GM13977 (cell line): ENCODE results near the gene SLC1A1.
"Not testable (repeated sequence)": the region's sequence is repeated elsewhere in the genome, so short reads cannot be mapped to it uniquely, and the experiment has no call there.

Source experiments
- DNase-seq: peaks from one replicate; pipeline ENCODE4 v3.0.0; 2012; ENCODE audit warnings: low spot score
- CTCF ChIP-seq: IDR thresholded peaks from 2 replicates; pipeline ENCODE4 v1.5.1; 2012; ENCODE audit warnings: mild to moderate bottlenecking, control low read depth; ENCODE audit not compliant: insufficient read depth; ENCODE audit errors: extremely low read depth, missing control alignments
- in situ Hi-C: fragments of 300-500 bp; cut with MboI; formaldehyde crosslinking; loops from one replicate; pipeline ENCODE4 v1.12.0; 2022; ENCODE audit warnings: low sequenced_read_pairs, low pct_unique_long_range_greater_than_20kb, mixed read lengths, inconsistent platforms; ENCODE audit not compliant: unreplicated experiment

SLC1A1 gene

GRCh38 chr9:4538107-4538506 is 47.8 kb downstream of the SLC1A1 start:
- in situ Hi-C loops, result no loop called here
- TF ChIP-seq CTCF, result no peak
- DNase-seq, result no peak

GRCh38 chr9:4538621-4539020 is 48.4 kb downstream of the SLC1A1 start:
- no peak for DNase-seq
- no peak for TF ChIP-seq CTCF
- in situ Hi-C loops, result no loop called here

DNA sequence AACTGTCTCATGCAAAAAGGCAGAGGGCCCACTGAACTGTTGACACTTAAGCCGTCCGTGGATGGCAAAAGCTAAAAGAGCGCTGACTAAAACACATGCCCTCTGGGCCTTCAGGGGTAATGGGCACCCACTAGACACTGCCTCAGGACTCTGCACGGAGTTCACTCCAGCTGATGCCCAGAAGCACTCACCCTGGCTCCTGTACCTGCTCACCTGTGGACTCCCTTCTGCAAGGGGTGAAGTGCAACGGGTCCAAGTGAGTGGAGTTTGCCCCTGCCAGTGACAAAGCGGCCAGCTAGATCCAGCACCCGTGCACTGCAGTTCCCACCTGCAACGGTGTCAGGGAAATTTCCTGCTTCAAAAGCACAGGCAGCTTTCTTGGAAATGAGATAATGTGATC is 50.2 kb downstream of the SLC1A1 start:
- no peak for TF ChIP-seq CTCF
- in situ Hi-C loops, result no loop called here
- no peak for DNase-seq

GRCh38 chr9:4541281-4541680 is 51.0 kb downstream of the SLC1A1 start:
- no peak for DNase-seq
- in situ Hi-C loops, result no loop called here
- no peak for TF ChIP-seq CTCF

DNA sequence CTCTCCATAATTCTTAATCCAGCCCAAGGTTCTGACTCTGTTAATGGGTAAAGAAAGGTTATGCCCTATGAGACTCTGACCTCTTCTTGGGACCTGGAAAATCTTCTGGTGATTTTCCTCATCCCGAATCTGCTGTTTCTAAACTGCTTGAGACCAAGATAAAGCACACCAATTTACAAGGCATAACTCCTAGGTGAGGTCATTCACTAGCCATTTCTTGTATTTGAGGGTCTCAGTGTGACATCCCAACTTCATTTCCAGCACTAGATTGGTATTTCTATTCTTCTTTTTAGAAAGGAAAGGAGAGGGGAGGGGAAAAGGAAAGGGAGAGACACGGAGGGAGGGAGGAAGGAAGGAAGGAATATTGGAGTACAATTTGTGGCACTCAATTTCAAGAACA is 51.6 kb downstream of the SLC1A1 start:
- in situ Hi-C loops, result no loop called here
- DNase-seq, result no peak
- no peak for TF ChIP-seq CTCF

DNA sequence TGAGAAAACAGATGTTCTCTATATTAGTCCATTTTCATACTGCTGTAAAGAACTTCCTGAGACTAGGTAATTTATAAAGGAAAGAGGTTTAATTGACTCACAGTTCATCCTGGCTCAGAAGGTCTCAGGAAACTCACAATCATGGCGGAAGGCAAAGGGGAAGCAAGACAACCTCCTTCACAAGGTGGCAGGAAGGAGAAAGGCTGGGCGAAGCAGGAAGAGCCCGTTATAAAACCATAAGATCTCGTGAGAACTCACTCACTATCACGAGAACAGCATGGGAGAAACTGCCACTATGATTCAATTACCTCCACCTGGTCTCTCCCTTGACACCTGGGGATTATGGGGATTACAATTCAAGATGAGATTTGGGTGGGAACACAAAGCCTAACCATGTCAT is 54.4 kb downstream of the SLC1A1 start:
- DNase-seq, in situ Hi-C loops: not testable (repeated sequence)

DNA sequence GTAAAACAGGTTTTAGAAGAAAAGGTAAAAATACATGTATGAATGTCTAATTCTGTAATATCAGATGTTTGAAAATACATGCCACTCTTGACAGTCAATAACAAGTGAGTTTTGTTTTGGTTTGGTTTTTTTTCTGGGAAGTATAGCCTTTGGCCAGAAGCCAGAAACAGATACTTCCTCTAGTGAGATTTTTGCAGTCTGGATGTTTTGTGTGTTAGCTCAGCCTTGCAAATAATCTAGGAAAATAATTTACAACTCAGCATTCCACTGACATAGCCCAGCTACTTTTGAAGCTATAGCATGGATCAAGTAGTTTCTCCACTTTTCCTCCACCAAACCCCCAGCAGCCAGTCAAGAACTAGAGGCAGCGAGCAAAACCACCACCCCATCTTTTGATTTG is 56.7 kb downstream of the SLC1A1 start:
- in situ Hi-C loops, result no loop called here
- TF ChIP-seq CTCF, result no peak
- no peak for DNase-seq
